ENCODE data around the gene SMYD3. TPM values are rescaled to one million over a fixed set of nuclear protein-coding genes. Genes with fewer than 3 reads are reported as not detected.

SMYD3 gene
- total and polyA plus RNA-seq, 9 of the 15 experiments (the other 6 are each of a cell fraction or from before 2014, with no cell fraction given): 128 to 440 (median 197) TPM

- no TSS peak for BruUV-seq (replicated peaks)
- no peaks in the 10 kb centered on the region for H3K9me3 ChIP-seq (replicated peaks; ENCODE audit: control insufficient read depth, insufficient read depth, low read depth, low read length)
- 82% methylated on average over 3 of the region's 3 CpGs for WGBS (ENCODE audit: insufficient coverage, low coverage, missing lambda C conversion rate)
- H3K9me1 ChIP-seq (ENCODE audit: control insufficient read depth, insufficient read depth, low read length): no peaks in the 10 kb centered on the region
- H3K36me3 ChIP-seq (ENCODE audit: control insufficient read depth, insufficient read depth, low read length): peaks cover 48% of the 10 kb centered on the region; the same call in 2 of the 3 replicates
- in situ Hi-C loops (cut with MboI): no loop called here
- H3K4me3 ChIP-seq: no peak overlapping the region
- intact Hi-C loops (cut with micrococcal nuclease): no loop called here
- peaks cover 71% of the 10 kb centered on the region for H3K79me2 ChIP-seq (ENCODE audit: control insufficient read depth, insufficient read depth, low read length)
- 0 out of 2 replicates have a peak, but pooled peaks have one; percentile 20 for TF ChIP-seq FOSL1 (tag; conservative IDR thresholded peaks at IDR 0.05)
- no peak for TF ChIP-seq TCF7 (IDR thresholded peaks at IDR 0.05; ENCODE audit: borderline replicate concordance)
- no peak for TF ChIP-seq CBX5 (IDR thresholded peaks at IDR 0.05; ENCODE audit: borderline replicate concordance, low read depth)
- DNase-seq (ENCODE audit: extremely low read depth in 1 of 4, low spot score in 3 of 4) (no peak), ATAC-seq (no peak), FAIRE-seq (no peak)
- no peaks in the 10 kb centered on the region for H3K27me3 ChIP-seq (ENCODE audit: control insufficient read depth in 2 of 2, insufficient read depth in 2 of 2, low read length in 2 of 2)
- H3K4me2 ChIP-seq (ENCODE audit: insufficient read depth, low read length): no peak overlapping the region
- ChIA-PET POLR2A (interaction anchor here (1.6 kb wide), 1 partner anchor 9 kb away, joined by 11 read pairs; no protein-coding TSS in a partner anchor), CTCF (ENCODE audit: low intra/inter-chr PET ratio) (no interaction called here)
- H3K4me1 ChIP-seq (replicated peaks in 1 of 2; ENCODE audit: control insufficient read depth in 2 of 2, insufficient read depth in 2 of 2, low read length in 2 of 2): no peaks in the 10 kb centered on the region; a peak in 1 of 5 replicates
- H3K27ac ChIP-seq (ENCODE audit: extremely low read depth, low read depth, low read length): no peak overlapping the region
- H4K20me1 ChIP-seq (replicated peaks; ENCODE audit: control insufficient read depth, insufficient read depth, low read length): 0 out of 2 replicates have a peak, but pooled peaks cover 7% of the 10 kb centered on the region
- no peak overlapping the region for H2AFZ ChIP-seq (ENCODE audit: low read depth, low read length)
- H3K9ac ChIP-seq (ENCODE audit: insufficient read depth in 1 of 2, low read depth in 2 of 2, low read length in 2 of 2): no peak overlapping the region
Measured at GRCh38 chr1:245978915-245979314, 528.2 kb downstream of the SMYD3 start.

GRCh38 chr1:245972476-245972875 is 534.6 kb downstream of the SMYD3 start:
- 90% methylated on average over 5 of the region's 5 CpGs for WGBS (ENCODE audit: insufficient coverage, low coverage, missing lambda C conversion rate)
- in situ Hi-C loops (cut with MboI): no loop called here

More at GRCh38 chr1:245972476-245972875, 534.6 kb downstream of the SMYD3 start:
- Histone ChIP-seq H3K4me3 (no peak overlapping the region), H3K36me3 (ENCODE audit: control insufficient read depth, insufficient read depth, low read length) (peaks cover 40% of the 10 kb centered on the region), H3K27ac (ENCODE audit: extremely low read depth, low read depth, low read length) (no peak overlapping the region), H3K9me1 (ENCODE audit: control insufficient read depth, insufficient read depth, low read length) (no peaks in the 10 kb centered on the region), H3K27me3 (ENCODE audit: control insufficient read depth in 2 of 2, insufficient read depth in 2 of 2, low read length in 2 of 2) (no peaks in the 10 kb centered on the region), H2AFZ (ENCODE audit: low read depth, low read length) (no peak overlapping the region), H3K4me2 (ENCODE audit: insufficient read depth, low read length) (no peak overlapping the region), H3K9me3 (replicated peaks; ENCODE audit: control insufficient read depth, insufficient read depth, low read depth, low read length) (no peaks in the 10 kb centered on the region), H4K20me1 (replicated peaks; ENCODE audit: control insufficient read depth, insufficient read depth, low read length) (peaks cover 19% of the 10 kb centered on the region), H3K4me1 (replicated peaks in 1 of 2; ENCODE audit: control insufficient read depth in 2 of 2, insufficient read depth in 2 of 2, low read length in 2 of 2) (no peaks in the 10 kb centered on the region; a peak in 2 of 5 replicates), H3K9ac (ENCODE audit: insufficient read depth in 1 of 2, low read depth in 2 of 2, low read length in 2 of 2) (no peak overlapping the region), H3K79me2 (ENCODE audit: control insufficient read depth, insufficient read depth, low read length) (peaks cover 66% of the 10 kb centered on the region)
- BruUV-seq (replicated peaks): no TSS peak
- DNase-seq (ENCODE audit: extremely low read depth in 1 of 4, low spot score in 3 of 4): no peak
- ATAC-seq: no peak
- intact Hi-C loops (cut with micrococcal nuclease): no loop called here
- ChIA-PET POLR2A (interaction anchor here (1.2 to 2.7 kb wide), 2 partner anchors 14 to 15 kb away, joined by 3 to 13 read pairs; no protein-coding TSS in a partner anchor), CTCF (ENCODE audit: low intra/inter-chr PET ratio) (no interaction called here)
- FAIRE-seq: no peak
- no peak for TF ChIP-seq ZNF75A (CRISPR knock-in tag; IDR thresholded peaks at IDR 0.05)
- TF ChIP-seq SREBF1 (IDR thresholded peaks at IDR 0.05; ENCODE audit: borderline replicate concordance, low read depth, low read length): no peak
- no peak for TF ChIP-seq ZNF707 (CRISPR knock-in tag; conservative IDR thresholded peaks at IDR 0.05)
- no peak for TF ChIP-seq ZNF592 (IDR thresholded peaks at IDR 0.05)
- TF ChIP-seq NFIC (IDR thresholded peaks at IDR 0.05): no peak

Data from K562 (cell line).